NCI-H1105 treated with DMSO at 0.1 percent for 48 hours (cell line): ENCODE results near the gene HAVCR2.
"Not testable (repeated sequence)": the region's sequence is repeated elsewhere in the genome, so short reads cannot be mapped to it uniquely, and the experiment has no call there.

Experiments
- DNase-seq: peaks from one replicate; lab custom pipeline; 2025; lab: John Stamatoyannopoulos, UW

Gene HAVCR2

GRCh38 chr5:157088342-157088990 is 20.4 kb downstream of the HAVCR2 start:
- no peak for DNase-seq

DNA sequence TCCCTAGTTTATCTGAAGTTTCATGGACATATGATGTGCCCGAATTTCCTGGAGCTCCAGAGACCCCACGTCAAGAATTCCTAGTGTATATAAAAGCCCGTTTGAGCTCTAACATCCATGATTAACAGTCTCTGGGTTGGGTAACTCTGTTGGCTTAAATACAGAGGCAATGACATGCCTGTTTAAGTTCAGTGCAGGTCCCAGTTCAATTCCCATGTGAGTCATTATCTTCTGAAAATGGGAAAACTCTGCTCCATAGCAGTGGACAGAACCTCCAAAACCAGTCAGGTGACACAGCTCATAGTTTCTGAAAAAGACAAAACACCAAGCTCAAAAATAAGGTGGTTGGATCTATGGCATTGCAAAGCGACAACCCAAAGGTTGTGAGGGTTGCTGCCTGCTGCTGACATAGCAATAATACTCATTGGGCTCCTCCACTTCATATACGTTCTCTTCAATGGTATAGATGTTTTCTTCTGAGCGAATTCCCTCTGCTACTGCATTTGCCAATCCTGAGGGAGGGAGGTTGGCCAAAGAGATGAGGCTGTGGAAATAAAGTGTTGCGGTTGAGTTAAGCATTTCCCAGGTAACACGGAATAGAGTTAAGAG is 22.0 kb downstream of the HAVCR2 start:
- DNase-seq, result no peak

DNA sequence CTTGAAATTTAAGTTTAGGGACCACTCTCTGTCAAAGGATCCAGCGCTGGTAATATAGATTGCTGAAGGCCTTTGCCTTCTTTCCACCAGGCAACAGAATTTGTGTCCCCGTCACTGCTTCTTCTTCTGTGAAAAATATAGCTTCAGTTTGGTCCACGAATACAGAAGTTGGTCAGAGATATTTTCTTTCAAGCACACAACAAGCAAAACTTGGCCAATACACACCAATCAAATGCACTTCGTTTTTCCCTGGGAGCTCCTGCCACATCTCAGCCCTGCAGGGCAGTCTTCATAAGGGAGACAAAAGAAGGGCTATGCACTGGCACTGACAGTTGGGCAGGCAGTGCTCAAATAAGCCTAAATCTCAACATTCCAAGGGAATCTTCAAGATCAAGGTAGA is 22.9 kb downstream of the HAVCR2 start:
- DNase-seq, result no peak

DNA sequence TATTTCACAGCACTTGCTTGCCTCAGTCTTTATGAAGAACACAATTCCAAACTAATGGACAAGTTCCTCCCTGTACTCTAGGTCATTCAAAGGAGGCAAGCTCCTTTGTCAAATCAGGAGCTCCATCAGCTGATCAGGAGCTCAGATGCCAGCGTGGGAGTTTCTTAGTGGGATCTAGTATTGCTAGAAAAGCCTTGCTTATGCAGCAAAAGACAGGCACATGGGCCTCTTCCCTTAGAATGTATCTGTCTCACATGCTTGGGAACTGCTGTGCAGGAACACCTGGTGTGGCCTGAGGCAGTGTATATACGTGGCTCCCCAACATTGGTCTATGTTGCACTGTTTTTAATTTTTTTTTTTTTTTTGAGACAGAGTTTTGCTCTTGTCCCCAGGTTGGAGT is 28.6 kb downstream of the HAVCR2 start:
- no peak for DNase-seq

GRCh38 chr5:157076558-157076957 is 32.3 kb downstream of the HAVCR2 start:
- no peak for DNase-seq

GRCh38 chr5:157072508-157072907 is 36.3 kb downstream of the HAVCR2 start:
- DNase-seq, result no peak

DNA sequence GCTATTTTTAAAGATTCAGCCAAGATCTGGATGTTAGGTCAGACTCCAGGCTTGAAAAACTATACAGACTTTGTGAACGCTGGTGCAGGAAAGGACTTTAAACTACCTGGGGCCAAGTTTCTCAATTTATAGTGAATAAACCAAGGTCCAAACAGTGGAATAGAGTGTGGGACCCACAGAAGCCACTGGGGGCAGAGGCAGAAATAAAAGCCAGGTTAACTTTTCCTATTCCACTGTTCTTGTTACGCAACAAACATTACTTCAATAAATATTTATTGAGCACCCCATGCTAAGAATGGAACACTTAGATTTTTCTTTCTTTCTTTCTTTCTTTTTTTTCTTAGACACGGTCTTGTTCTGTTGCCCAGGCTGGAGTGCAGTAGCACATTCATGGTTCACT is 38.9 kb downstream of the HAVCR2 start:
- no peak for DNase-seq

- no peak for DNase-seq
Measured at GRCh38 chr5:157068785-157069184, 40.1 kb downstream of the HAVCR2 start.

GRCh38 chr5:157068339-157068738 is 40.5 kb downstream of the HAVCR2 start:
- DNase-seq, result no peak

GRCh38 chr5:157067005-157067404 is 41.8 kb downstream of the HAVCR2 start:
- DNase-seq, result no peak

- no peak for DNase-seq
Measured at GRCh38 chr5:157066080-157066479, 42.8 kb downstream of the HAVCR2 start.

- DNase-seq, result no peak
Measured at GRCh38 chr5:157063776-157064430, 44.9 kb downstream of the HAVCR2 start.

DNA sequence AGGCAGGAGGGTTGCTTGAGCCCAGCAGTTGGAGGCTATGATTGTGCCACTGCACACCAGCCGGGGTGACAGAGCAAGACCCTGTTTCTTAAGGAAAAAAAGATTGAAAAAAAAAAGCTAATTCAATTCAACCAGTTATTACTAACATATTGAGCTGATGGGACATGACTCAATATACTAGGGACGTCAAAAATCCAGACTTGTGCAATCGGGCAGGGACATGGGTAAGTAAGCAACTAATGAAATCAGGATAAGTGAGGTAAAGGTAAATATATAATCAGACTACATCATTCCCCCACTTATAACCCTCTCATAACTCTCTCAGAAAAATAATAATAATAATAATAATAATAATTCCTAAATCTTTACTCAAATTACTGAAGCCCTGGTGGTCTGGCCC is 49.0 kb downstream of the HAVCR2 start:
- no peak for DNase-seq

- DNase-seq, result no peak
Measured at GRCh38 chr5:157059093-157059539, 49.7 kb downstream of the HAVCR2 start, which contains the start of gene HAVCR1. Gene HAVCR1 (minus strand): TSS chr5:157059116. CDS start chr5:157057943, 1,173 bp downstream.

DNA sequence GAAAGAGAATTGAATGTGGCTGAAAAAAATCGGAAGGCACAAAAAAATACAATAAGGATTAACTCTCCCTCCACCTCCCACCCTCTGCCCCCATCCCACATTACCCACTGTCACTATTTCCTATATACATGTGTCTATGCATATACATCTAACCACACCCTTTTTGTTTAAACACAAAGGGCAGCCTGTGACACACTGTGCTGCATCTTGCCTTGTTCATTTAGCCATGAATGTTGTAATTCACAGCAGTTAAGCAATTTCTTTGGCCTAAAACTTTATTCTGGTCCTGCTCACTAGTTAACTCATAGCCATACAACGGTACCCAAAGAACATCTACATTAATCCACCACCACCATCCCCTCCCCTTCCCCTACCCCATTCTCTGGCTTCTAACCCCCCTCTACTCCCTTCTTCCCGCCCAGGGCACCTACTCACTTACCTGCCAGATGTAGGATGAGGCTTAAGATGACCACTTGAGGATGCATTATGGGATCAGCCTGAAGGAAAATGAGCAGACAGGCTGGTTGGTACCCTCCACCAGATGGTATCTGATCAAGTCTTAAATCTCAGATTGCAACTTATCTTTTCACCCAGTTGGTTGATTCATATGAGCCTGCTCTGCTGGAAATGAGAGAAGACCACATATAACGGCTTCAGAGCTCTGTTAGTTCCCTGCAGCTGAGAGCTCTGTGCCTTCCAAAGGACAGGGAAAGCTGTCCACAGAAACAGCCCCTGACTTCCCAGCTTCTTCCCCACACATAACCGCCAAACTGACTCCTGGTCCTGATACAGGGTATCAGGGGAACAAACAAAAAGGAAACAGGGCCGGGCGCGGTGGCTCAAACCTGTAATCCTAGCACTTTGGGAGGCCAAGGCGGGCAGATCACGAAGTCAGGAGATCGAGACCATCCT is 51.1 kb downstream of the HAVCR2 start:
- DNase-seq, result no peak

DNA sequence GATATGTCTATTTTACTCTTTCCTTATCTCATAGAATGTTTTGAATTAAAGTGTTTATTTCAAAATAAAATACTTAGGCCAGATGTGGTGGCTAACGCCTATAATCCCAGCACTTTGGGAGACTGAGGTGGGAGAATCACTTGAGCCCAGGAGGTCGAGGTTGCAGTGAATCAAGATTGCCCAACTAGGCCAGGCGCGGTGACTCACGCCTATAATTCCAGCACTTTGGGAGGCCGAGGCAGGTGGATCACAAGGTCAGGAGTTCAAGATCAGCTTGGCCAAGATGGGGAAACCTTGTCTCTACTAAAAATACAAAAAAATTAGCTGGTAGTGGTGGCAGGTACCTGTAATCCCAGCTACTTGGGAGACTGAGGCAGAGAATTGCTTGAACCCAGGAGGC is 52.0 kb downstream of the HAVCR2 start:
- not testable (repeated sequence) for DNase-seq

GRCh38 chr5:157051604-157052245 is 57.1 kb downstream of the HAVCR2 start:
- DNase-seq, result no peak

DNA sequence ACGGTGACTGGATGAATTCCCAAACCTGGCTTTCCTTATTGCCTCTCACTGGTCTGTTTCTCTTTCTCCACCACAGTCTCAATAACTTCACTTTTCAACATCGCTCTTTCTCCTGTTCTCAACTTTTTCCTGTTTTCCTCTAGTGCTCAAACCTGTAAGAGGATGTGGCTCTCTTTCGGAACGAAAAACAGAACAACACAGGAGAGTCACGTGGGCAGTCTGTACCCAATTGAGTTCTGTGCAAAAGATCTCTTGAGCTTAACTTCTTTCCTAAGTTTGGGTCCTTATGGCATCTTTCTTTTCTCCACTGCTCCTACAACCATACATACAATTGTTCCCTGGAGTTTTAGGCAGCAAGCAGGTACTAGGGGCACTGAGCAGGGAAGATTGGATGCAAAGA is 58.8 kb downstream of the HAVCR2 start:
- no peak for DNase-seq

GRCh38 chr5:157049605-157050004 is 59.2 kb downstream of the HAVCR2 start:
- no peak for DNase-seq

GRCh38 chr5:157047898-157048297 is 60.9 kb downstream of the HAVCR2 start:
- DNase-seq, result no peak

- DNase-seq, result not testable (repeated sequence)
Measured at GRCh38 chr5:157047016-157047415, 61.8 kb downstream of the HAVCR2 start.

GRCh38 chr5:157046041-157046440 is 62.8 kb downstream of the HAVCR2 start:
- no peak for DNase-seq
